Bone marrow (tissue), 2 donors: ENCODE measurements around the gene ZNF420.
"Not testable (repeated sequence)": the region's sequence is repeated elsewhere in the genome, so short reads cannot be mapped to it uniquely, and the experiment has no call there.

Experiments used
- DNase-seq, 2 donors: peaks; one replicate each; lab custom pipeline; 2025; lab: John Stamatoyannopoulos, UW

The ZNF420 gene

GRCh38 chr19:37077934-37078716 lies at the start of gene ZNF420:
ZNF420 (plus strand) TSS chr19:37078433; CDS start chr19:37089119, 10,686 bp downstream.
- peak; percentile 69 to 92 for DNase-seq

GRCh38 chr19:37045140-37045539 lies 33.1 kb upstream of the ZNF420 start:
- no peak for DNase-seq

GRCh38 chr19:37055330-37055729 lies 22.9 kb upstream of the ZNF420 start:
- no peak for DNase-seq

- no peak for DNase-seq
Observed at GRCh38 chr19:37056776-37057175, 21.5 kb upstream of the ZNF420 start.

GRCh38 chr19:37059142-37059541 lies 19.1 kb upstream of the ZNF420 start:
- DNase-seq: no peak

GRCh38 chr19:37064886-37065285 lies 13.3 kb upstream of the ZNF420 start:
- DNase-seq: not testable (repeated sequence)

GRCh38 chr19:37074111-37074510 lies 4.1 kb upstream of the ZNF420 start:
- no peak for DNase-seq

GRCh38 chr19:37074819-37075362 lies 3.3 kb upstream of the ZNF420 start:
- DNase-seq: no peak

- not testable (repeated sequence) for DNase-seq
Observed at GRCh38 chr19:37076524-37076923, 1.7 kb upstream of the ZNF420 start.

- no peak for DNase-seq
Observed at GRCh38 chr19:37077501-37077933, 716 bp upstream of the ZNF420 start.

- DNase-seq: no peak
Observed at GRCh38 chr19:37078717-37079032, 442 bp downstream of the ZNF420 start.

GRCh38 chr19:37079238-37079637 lies 1.0 kb downstream of the ZNF420 start:
- no peak for DNase-seq

- DNase-seq: no peak
Observed at GRCh38 chr19:37082307-37082706, 4.1 kb downstream of the ZNF420 start.

GRCh38 chr19:37087110-37087509 lies 8.9 kb downstream of the ZNF420 start:
- no peak for DNase-seq

DNA sequence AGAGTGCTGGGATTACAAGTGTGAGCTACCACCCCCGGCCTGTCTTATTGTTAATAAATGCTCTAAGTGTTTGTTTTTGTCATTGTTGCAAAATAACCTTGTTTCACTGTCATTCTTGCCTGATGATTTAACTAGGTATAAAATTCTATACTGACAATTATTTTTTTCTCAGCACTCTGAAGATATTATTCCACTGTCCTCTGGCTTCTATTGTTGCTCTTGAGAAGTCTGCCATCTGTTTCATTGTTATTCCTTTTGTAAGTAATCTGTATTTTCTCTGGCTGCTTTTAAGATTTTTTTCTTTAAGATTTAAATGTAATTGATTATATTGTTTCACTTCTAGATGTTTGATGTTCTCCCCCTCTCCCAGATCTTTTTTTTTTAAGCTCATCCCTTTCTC lies 17.6 kb downstream of the ZNF420 start:
- no peak for DNase-seq

GRCh38 chr19:37098570-37098969 lies 20.3 kb downstream of the ZNF420 start:
- DNase-seq: no peak

- not testable (repeated sequence) for DNase-seq
Observed at GRCh38 chr19:37104135-37104534, 25.9 kb downstream of the ZNF420 start.

DNA sequence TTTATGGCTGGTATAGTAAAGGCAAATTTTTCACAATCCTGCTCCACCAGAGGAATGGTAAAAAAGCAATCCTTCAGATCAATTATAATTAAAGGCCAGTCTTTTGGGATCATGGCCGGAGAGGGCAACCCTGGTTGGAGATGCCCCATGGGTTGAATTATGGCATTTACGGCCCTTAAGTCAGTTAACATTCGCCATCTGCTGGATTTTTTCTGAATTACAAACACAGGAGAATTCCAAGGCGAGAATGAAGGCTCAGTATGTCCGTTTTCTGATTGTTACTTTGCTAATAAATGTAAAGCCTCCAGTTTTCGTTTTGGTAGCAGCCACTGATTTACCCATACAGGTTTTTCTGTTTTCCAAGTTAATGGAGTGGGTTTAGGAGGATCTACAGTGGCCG lies 33.5 kb downstream of the ZNF420 start:
- not testable (repeated sequence) for DNase-seq

DNA sequence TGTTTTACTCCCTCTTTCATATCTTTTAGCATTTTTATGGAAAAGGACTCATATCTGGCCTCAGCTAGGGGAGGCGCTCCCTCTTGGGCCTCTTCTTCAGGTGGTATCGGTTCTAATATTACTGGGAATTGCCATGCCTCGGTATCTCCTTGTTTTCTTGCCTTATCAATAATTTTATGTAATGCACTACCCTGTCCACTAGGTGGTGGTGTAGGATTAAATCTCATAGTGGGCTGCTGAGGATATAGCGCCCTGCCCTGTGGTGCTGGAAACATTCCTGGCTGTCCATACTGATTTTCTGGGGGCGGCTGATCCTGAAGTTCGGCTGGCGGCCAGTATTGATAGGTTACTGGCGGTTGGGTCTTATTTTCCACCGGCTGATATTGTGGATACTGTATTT lies 35.8 kb downstream of the ZNF420 start:
- no peak for DNase-seq

- DNase-seq: not testable (repeated sequence)
Observed at GRCh38 chr19:37122093-37122492, 43.9 kb downstream of the ZNF420 start.

GRCh38 chr19:37127999-37128820 lies 50.0 kb downstream of the ZNF420 start:
- DNase-seq: no peak

GRCh38 chr19:37128821-37129177 lies 50.6 kb downstream of the ZNF420 start:
- DNase-seq: no peak

GRCh38 chr19:37136111-37136510 lies 57.9 kb downstream of the ZNF420 start:
- no peak for DNase-seq
